ENCODE results near the gene RAI1. TPM values are rescaled to one million over a fixed set of nuclear protein-coding genes. Genes with fewer than 3 reads are reported as not detected.

The RAI1 gene
- total and polyA plus RNA-seq, 10 of the 15 experiments (the other 5 are each of a cell fraction or from before 2014, with no cell fraction given), result 0.66 to 37.7 (median 6.0) TPM

DNA sequence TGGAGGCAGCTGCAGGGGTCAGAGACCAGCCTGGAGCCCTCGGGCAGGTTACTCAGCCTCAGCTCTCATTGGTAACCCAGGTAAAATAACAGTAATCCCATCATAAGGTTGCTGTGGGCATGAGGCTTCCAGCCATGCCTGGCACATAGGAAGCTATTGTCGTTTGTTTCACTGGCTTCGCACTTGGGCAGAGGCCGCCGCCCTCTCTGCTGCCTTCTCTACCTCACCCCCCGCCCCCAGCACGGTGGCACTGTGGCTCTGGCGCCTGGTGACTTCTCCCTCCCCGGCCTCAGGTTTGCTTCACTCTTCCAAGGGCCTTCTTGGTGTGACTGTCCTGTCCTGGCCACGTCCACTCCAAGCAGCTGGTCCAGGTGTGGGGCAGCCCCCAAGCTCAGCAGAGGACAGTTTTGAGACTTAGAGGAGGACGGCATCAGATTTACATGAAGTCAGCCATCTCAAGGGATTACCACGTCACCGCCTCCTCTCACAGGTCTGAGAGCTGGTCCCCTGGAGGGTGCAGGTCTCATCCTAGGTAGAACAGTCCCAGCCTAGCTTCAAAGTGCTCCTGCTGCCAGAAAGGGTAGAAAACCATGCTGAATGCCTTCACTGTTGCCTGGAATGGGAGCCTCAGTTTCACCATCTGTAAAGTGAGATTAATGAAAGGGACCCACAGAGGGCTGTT lies 120.7 kb downstream of the RAI1 start:
- ChIA-PET RAD21 (ENCODE audit: unreplicated experiment) (no interaction called here), SMC1A (ENCODE audit: uncharacterized antibody, unreplicated experiment) (interaction anchor here (0.8 to 1.1 kb wide), 2 partner anchors 10 to 117 kb away, joined by 3 to 5 read pairs; no protein-coding TSS in a partner anchor), POLR2A (no interaction called here), CTCF (interaction anchor here (0.6 to 0.9 kb wide), 3 partner anchors 13 to 73 kb away, joined by 3 to 4 read pairs (median 3); no protein-coding TSS in a partner anchor)
- intact Hi-C loops (cut with micrococcal nuclease; ENCODE audit: unreplicated experiment) (no loop called here), in situ Hi-C loops (cut with MboI) (no loop called here)
- no peak overlapping the region for H3K4me2 ChIP-seq (ENCODE audit: control insufficient read depth, insufficient read depth)
- no peaks in the 10 kb centered on the region for H3K9me3 ChIP-seq (replicated peaks; ENCODE audit: control insufficient read depth, insufficient read depth, low read length)
- no peaks in the 10 kb centered on the region for H3K4me1 ChIP-seq (ENCODE audit: control insufficient read depth, insufficient read depth, low read length)
- no peaks in the 10 kb centered on the region; the same call in 1 of the 2 replicates for H4K20me1 ChIP-seq (ENCODE audit: control insufficient read depth, insufficient read depth)
- no peak overlapping the region for H3K27ac ChIP-seq (ENCODE audit: control insufficient read depth, insufficient read depth)
- H3K9ac ChIP-seq (ENCODE audit: control insufficient read depth, insufficient read depth, low read length), result no peak overlapping the region
- H3K4me3 ChIP-seq, result no peak overlapping the region
- DNase-seq (ENCODE audit: low read depth, low spot score), result no peak
- H3K27me3 ChIP-seq (replicated peaks in 1 of 2; ENCODE audit: control insufficient read depth in 2 of 2, insufficient read depth in 2 of 2, low read length in 1 of 2), result no peaks in the 10 kb centered on the region
- no TSS peak for BruUV-seq (replicated peaks)
- H2AFZ ChIP-seq (ENCODE audit: control insufficient read depth, low read depth, low read length), result no peak overlapping the region
- H3K36me3 ChIP-seq (ENCODE audit: control insufficient read depth in 2 of 2, insufficient read depth in 2 of 2, low read length in 1 of 2), result peaks cover 8 to 20% of the 10 kb centered on the region in 2 experiments; a peak in 3 of 4 replicates
- no peak for FAIRE-seq
- no peaks in the 10 kb centered on the region for H3K79me2 ChIP-seq (ENCODE audit: control insufficient read depth, insufficient read depth, low read length)
- no peak for ATAC-seq
- WGBS (ENCODE audit: insufficient coverage, insufficient replicate concordance, low lambda C conversion rate, missing lambda C conversion rate), result 86% methylated on average over 13 of the region's 13 CpGs
- TF ChIP-seq NFYA (IDR thresholded peaks at IDR 0.05; ENCODE audit: borderline replicate concordance, low read depth, low read length) (no peak), CREM (IDR thresholded peaks at IDR 0.05; ENCODE audit: low read depth) (no peak), NR2C1 (IDR thresholded peaks at IDR 0.05) (no peak), ZSCAN29 (IDR thresholded peaks at IDR 0.05) (no peak), PML (IDR thresholded peaks at IDR 0.05; ENCODE audit: low read length) (no peak), BMI1 (IDR thresholded peaks at IDR 0.05; ENCODE audit: borderline replicate concordance) (no peak), ZBED1 (IDR thresholded peaks at IDR 0.05; ENCODE audit: borderline replicate concordance) (no peak), IRF4 (IDR thresholded peaks at IDR 0.05; ENCODE audit: low read depth, low read length) (no peak), GATAD2B (conservative IDR thresholded peaks at IDR 0.05; ENCODE audit: low read depth) (no peak), ETV6 (conservative IDR thresholded peaks at IDR 0.05 in 1 of 2, IDR thresholded peaks at IDR 0.05 in 1 of 2; ENCODE audit: borderline replicate concordance in 1 of 2, low read depth in 1 of 2) (no peak), ZNF24 (IDR thresholded peaks at IDR 0.05) (no peak), CREB1 (IDR thresholded peaks at IDR 0.05; ENCODE audit: low read depth) (no peak), NFIC (IDR thresholded peaks at IDR 0.05; ENCODE audit: low read depth, low read length) (no peak), TARDBP (IDR thresholded peaks at IDR 0.05; ENCODE audit: borderline replicate concordance) (no peak), CBX3 (IDR thresholded peaks at IDR 0.05; ENCODE audit: borderline replicate concordance, low read depth) (no peak)
- TF ChIP-seq, protein P1, sequence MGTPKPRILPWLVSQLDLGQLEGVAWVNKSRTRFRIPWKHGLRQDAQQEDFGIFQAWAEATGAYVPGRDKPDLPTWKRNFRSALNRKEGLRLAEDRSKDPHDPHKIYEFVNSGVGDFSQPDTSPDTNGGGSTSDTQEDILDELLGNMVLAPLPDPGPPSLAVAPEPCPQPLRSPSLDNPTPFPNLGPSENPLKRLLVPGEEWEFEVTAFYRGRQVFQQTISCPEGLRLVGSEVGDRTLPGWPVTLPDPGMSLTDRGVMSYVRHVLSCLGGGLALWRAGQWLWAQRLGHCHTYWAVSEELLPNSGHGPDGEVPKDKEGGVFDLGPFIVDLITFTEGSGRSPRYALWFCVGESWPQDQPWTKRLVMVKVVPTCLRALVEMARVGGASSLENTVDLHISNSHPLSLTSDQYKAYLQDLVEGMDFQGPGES (IDR thresholded peaks at IDR 0.05), result no peak
- TF ChIP-seq, protein P2, sequence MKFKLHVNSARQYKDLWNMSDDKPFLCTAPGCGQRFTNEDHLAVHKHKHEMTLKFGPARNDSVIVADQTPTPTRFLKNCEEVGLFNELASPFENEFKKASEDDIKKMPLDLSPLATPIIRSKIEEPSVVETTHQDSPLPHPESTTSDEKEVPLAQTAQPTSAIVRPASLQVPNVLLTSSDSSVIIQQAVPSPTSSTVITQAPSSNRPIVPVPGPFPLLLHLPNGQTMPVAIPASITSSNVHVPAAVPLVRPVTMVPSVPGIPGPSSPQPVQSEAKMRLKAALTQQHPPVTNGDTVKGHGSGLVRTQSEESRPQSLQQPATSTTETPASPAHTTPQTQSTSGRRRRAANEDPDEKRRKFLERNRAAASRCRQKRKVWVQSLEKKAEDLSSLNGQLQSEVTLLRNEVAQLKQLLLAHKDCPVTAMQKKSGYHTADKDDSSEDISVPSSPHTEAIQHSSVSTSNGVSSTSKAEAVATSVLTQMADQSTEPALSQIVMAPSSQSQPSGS (IDR thresholded peaks at IDR 0.05; ENCODE audit: low read length), result no peak
- TF ChIP-seq, protein P3, sequence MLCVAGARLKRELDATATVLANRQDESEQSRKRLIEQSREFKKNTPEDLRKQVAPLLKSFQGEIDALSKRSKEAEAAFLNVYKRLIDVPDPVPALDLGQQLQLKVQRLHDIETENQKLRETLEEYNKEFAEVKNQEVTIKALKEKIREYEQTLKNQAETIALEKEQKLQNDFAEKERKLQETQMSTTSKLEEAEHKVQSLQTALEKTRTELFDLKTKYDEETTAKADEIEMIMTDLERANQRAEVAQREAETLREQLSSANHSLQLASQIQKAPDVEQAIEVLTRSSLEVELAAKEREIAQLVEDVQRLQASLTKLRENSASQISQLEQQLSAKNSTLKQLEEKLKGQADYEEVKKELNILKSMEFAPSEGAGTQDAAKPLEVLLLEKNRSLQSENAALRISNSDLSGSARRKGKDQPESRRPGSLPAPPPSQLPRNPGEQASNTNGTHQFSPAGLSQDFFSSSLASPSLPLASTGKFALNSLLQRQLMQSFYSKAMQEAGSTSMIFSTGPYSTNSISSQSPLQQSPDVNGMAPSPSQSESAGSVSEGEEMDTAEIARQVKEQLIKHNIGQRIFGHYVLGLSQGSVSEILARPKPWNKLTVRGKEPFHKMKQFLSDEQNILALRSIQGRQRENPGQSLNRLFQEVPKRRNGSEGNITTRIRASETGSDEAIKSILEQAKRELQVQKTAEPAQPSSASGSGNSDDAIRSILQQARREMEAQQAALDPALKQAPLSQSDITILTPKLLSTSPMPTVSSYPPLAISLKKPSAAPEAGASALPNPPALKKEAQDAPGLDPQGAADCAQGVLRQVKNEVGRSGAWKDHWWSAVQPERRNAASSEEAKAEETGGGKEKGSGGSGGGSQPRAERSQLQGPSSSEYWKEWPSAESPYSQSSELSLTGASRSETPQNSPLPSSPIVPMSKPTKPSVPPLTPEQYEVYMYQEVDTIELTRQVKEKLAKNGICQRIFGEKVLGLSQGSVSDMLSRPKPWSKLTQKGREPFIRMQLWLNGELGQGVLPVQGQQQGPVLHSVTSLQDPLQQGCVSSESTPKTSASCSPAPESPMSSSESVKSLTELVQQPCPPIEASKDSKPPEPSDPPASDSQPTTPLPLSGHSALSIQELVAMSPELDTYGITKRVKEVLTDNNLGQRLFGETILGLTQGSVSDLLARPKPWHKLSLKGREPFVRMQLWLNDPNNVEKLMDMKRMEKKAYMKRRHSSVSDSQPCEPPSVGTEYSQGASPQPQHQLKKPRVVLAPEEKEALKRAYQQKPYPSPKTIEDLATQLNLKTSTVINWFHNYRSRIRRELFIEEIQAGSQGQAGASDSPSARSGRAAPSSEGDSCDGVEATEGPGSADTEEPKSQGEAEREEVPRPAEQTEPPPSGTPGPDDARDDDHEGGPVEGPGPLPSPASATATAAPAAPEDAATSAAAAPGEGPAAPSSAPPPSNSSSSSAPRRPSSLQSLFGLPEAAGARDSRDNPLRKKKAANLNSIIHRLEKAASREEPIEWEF (IDR thresholded peaks at IDR 0.05; ENCODE audit: insufficient replicate concordance, low read depth, low read length), result no peak
